Right cardiac atrium (tissue), 5 donors: ENCODE results near the gene PI4KB. TPM values are rescaled to one million over a fixed set of nuclear protein-coding genes. Genes with fewer than 3 reads are reported as not detected.

Source experiments
- ATAC-seq, 2 donors: fragments of 200-7000 bp; cut with Tn5 transposase; one replicate each; pipeline versions ENCODE4 v1.8.0 to v1.9.1; 2020; ENCODE audit warnings: moderate library complexity in 2 of 2, mild to moderate bottlenecking in 1 of 2
- DNase-seq, 3 donors: peaks; one replicate each; pipeline ENCODE4 v3.0.0-alpha.2; 2020
- H3K27ac ChIP-seq: one replicate; pipeline ENCODE4 v1.5.1; 2013; ENCODE audit warnings: mild to moderate bottlenecking, low read length, control low read depth, moderate library complexity
- H3K27me3 ChIP-seq: one replicate; pipeline ENCODE4 v1.6.1; 2013; ENCODE audit not compliant: control insufficient read depth, insufficient read depth
- H3K4me1 ChIP-seq: one replicate; pipeline ENCODE4 v1.6.1; 2013; ENCODE audit warnings: low read length; ENCODE audit not compliant: control insufficient read depth, insufficient read depth
- H3K4me3 ChIP-seq: one replicate; pipeline ENCODE4 v1.5.1; 2013; ENCODE audit warnings: low read length, control low read depth
- H3K9me3 ChIP-seq: one replicate; pipeline ENCODE4 v1.6.1; 2013; ENCODE audit warnings: low read length; ENCODE audit not compliant: control insufficient read depth
- WGBS: extraction: QIAGEN DNeasy Blood & Tissue Kit; methylation state at CpG from one replicate; pipeline ENCODE4 v1.1.7; 2013; 5-methylcytosine and 5-hydroxymethylcytosine counted together
- intact Hi-C, 4 donors: fragments of 100-400 bp; cut with DNase I; formaldehyde crosslinking; loops; one replicate each; pipeline versions ENCODE4 v1.11.0 to v1.14.0; 2022 to 2023
- polyA plus RNA-seq: library from polyadenylated mRNA; stranded (reverse); fragments of 200-250 nt; gene quantifications from one replicate; pipeline ENCODE4 v1.2.3, GENCODE V29; 2013
- total RNA-seq, 4 donors: library from RNA; stranded (reverse); fragmentation: NEBNext Ultra II Directional; extraction: Animal tissue kit (Norgen Biotek cat#: 25700); gene quantifications; one replicate each; pipeline ENCODE4 v1.2.1, GENCODE V29; 2021
- donor health status: healthy with polysubstance abuse.
- donor health status: DM: no; HTN: yes; CAD: no.
- donor health status: DM: no; HTN: no; CAD: no.
- donor health status: DM: no; HTN: yes; CAD: no; lungs with severe emphysema.
- donor health status: DM: yes; HTN: yes; CAD: no.

PI4KB gene
- total and polyA plus RNA-seq, 5 donors = 31.0 to 62.0 (median 49.2) TPM

GRCh38 chr1:151311011-151311410 lies 16.2 kb downstream of the PI4KB start:
- H3K9me3 ChIP-seq = no peaks in the 10 kb centered on the region
- intact Hi-C loops = no loop called here
- DNase-seq (no peak), ATAC-seq (peak; percentile 1 to 6)
- no peak overlapping the region for H3K4me3 ChIP-seq
- peak overlapping the region; percentile 96 for H3K27ac ChIP-seq
- 48% methylated on average over 4 of the region's 4 CpGs for WGBS
- no peaks in the 10 kb centered on the region for H3K27me3 ChIP-seq
- H3K4me1 ChIP-seq = peaks cover 33% of the 10 kb centered on the region

DNA sequence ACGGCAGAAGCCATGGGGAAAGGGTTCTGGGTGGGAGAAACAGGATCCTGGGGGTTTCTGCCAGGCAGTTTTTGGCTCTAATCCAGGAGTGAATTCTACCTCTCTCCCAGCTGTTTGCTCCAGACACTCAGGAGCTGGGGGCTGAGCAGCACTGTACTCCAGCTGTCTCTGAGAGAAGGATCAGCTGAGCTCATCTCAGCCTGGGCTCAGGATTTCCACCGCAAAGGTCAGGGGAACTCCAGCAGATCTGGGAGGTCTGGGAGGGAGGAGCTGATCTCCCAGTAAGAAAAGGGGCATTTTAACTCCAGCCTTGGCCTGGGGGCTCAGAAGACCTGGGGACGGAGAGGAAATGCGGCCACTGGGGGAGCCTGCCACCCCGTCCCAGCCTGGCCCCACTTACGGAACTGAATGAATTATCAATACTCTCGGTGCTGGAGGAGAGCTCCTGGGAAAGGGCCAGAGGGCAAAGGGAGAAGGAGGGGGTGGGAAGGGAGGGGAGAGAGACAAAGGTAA lies 17.3 kb downstream of the PI4KB start:
- H3K9me3 ChIP-seq = no peaks in the 10 kb centered on the region
- intact Hi-C loops = loop anchor here in 1 of 4 donors (10.0 kb wide), 1 partner anchor 95 kb away; no protein-coding TSS in a partner anchor
- H3K4me1 ChIP-seq = peaks cover 33% of the 10 kb centered on the region
- peak overlapping the region; percentile 96 for H3K27ac ChIP-seq
- 57% methylated on average over 7 of the region's 7 CpGs for WGBS
- ATAC-seq (peak in 1 of 2 donors; percentile 26), DNase-seq (peak in 1 of 3 donors; percentile 62)
- H3K27me3 ChIP-seq = no peaks in the 10 kb centered on the region
- no peak overlapping the region for H3K4me3 ChIP-seq

DNA sequence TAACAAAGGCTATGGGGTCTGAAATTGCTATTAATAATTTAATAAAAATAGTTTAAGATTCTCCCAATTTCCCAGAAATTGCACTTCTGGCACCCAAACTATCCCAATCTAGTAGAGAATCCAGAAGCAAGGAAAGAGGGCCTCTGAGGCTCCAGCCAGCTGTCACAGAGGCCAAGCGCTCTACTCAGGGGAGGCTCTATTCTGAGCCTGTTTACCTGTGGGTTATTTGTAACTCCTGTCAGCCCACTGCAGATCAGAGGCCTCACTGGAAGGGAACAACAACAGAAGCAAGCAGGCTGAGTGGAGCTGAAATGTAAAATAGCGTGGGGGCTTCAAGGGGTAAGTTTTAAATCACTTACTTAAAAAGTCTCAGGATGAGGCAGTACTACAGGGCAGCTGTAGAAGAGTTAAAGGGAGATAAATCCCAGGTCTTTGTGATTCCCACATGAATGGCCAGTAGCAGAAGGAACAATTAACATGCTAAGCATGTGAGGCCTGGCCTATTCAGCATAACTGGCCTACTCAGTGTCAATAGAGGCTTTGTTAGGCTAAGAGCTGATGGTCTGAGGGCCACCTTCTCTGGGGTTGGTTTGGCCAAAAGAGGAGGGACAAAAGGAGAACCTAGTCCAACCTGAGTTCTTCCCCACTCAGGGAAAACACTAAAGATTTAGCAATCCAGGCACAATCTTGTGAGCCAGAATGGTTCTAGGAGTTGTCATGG lies 32.3 kb downstream of the PI4KB start:
- no peaks in the 10 kb centered on the region for H3K4me1 ChIP-seq
- H3K9me3 ChIP-seq = no peaks in the 10 kb centered on the region
- no peak overlapping the region for H3K27ac ChIP-seq
- DNase-seq (no peak), ATAC-seq (no peak)
- H3K27me3 ChIP-seq = no peaks in the 10 kb centered on the region
- 86% methylated on average over 2 of the region's 2 CpGs for WGBS
- intact Hi-C loops = loop anchor here in 1 of 4 donors (5.0 kb wide), 1 partner anchor 47 kb away; no protein-coding TSS in a partner anchor
- H3K4me3 ChIP-seq = no peak overlapping the region

DNA sequence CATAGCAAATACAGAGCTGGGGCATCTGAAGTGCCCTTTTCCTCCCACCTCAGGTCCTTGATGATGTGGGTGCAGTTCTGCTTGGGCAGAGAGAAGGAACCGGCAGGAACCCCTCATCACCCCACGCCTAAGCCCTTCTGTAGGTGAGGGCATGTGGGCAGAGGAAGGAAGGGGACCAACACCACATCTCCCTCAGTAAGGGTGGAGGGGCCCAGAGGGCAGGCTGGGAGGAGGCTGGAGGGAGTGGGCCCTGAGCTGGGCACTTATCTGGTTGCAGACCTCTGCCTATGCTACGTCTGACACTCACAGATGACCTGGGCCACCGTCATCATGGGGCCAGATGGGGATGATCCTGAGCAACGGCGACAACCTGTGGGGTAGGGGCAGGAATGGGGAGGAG lies 34.1 kb downstream of the PI4KB start:
- 80% methylated on average over 6 of the region's 6 CpGs for WGBS

DNA sequence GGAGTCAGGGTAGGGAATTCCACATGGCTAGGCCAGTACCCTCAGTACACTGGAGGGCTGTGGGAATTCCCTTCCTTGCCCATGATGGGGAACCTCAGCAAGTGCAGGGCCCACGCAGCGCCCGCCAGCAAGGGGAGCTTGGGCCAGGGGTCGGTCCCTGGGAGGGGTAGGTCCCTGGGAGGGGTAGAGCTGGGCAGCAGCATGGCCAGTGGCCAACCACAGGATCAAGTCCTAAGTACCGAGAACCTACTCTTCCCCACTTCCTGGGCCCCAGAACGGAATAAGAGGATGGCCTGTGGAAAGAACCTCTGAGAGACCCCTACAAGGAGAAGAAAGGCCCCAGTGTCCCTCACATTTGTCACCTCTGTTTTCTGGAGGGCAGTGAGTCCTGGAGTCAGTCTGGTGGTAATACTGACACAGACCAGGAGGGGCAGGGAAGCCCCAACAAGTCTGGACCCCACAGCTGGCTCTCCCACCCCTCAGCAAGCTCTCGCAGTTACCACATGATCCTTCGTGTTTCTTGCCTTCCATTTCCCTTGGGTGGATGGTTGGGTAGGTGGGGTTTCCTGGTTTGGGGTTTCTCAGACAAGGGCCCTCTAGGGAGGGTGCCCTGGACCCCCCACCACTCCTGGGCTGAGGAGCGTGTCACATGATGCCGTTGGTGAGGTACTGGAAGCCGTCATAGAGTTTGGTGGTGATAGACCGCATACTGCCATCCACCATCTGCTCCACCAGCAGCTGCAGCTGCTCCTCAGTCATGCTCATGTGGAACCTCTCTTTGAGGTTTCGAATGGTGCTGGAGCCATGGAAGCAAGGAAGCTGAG lies 34.8 kb downstream of the PI4KB start:
- Histone ChIP-seq H3K27me3 (no peaks in the 10 kb centered on the region), H3K9me3 (no peaks in the 10 kb centered on the region), H3K27ac (no peak overlapping the region), H3K4me1 (no peaks in the 10 kb centered on the region), H3K4me3 (no peak overlapping the region)
- no peak for DNase-seq
- ATAC-seq = no peak
- intact Hi-C loops = no loop called here
- 78% methylated on average over 13 of the region's 13 CpGs for WGBS

More for the DNA sequence above, 34.1 kb downstream of the PI4KB start:
- ATAC-seq (no peak), DNase-seq (no peak)
- no peaks in the 10 kb centered on the region for H3K27me3 ChIP-seq
- no peak overlapping the region for H3K27ac ChIP-seq
- intact Hi-C loops = no loop called here
- no peak overlapping the region for H3K4me3 ChIP-seq
- H3K9me3 ChIP-seq = no peaks in the 10 kb centered on the region
- no peaks in the 10 kb centered on the region for H3K4me1 ChIP-seq

- Histone ChIP-seq H3K27ac (no peak overlapping the region), H3K9me3 (no peaks in the 10 kb centered on the region), H3K27me3 (no peaks in the 10 kb centered on the region), H3K4me1 (no peaks in the 10 kb centered on the region), H3K4me3 (no peak overlapping the region)
- 82% methylated on average over 19 of the region's 19 CpGs for WGBS
- intact Hi-C loops = no loop called here
- DNase-seq = no peak
- peak in 1 of 2 donors; percentile 2 for ATAC-seq
Measured at GRCh38 chr1:151290709-151291303, 36.4 kb downstream of the PI4KB start.

GRCh38 chr1:151289991-151290708 lies 37.1 kb downstream of the PI4KB start:
- DNase-seq = no peak
- 90% methylated on average over 21 of the region's 21 CpGs for WGBS
- no peak for ATAC-seq
- Histone ChIP-seq H3K4me3 (no peak overlapping the region), H3K27ac (no peak overlapping the region), H3K4me1 (no peaks in the 10 kb centered on the region), H3K9me3 (no peaks in the 10 kb centered on the region), H3K27me3 (no peaks in the 10 kb centered on the region)
- intact Hi-C loops = no loop called here

DNA sequence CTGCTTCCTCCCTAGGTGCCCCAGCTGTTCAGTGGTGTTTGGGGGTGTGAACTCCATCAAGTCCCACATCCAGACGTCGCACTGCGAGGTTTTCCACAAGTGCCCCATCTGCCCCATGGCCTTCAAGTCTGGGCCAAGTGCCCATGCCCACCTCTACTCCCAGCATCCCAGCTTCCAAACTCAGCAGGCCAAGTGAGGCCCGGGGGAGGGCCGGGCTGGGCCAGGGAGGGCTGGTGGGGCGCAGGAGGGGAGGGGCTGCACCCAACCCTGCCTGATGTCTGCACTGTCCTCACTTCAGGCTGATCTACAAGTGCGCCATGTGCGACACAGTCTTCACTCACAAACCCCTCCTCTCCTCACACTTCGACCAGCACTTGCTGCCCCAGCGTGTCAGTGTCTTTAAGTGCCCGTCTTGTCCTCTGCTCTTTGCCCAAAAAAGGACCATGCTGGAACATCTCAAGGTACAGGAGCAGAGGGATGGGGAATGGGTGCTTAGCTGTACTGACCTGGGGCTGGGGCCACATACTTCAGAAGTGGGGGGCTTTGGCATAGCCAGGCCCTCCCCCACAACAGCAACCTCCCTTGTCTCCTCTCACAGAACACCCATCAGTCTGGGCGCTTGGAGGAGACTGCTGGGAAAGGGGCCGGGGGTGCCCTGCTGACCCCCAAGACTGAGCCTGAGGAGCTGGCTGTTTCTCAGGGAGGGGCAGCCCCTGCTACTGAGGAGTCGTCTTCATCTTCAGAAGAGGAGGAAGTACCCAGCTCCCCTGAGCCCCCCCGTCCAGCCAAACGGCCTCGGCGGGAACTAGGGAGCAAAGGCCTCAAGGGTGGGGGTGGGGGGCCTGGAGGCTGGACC lies 37.9 kb downstream of the PI4KB start:
- intact Hi-C loops = no loop called here
- ATAC-seq (peak in 1 of 2 donors; percentile 8), DNase-seq (no peak)
- 70% methylated on average over 18 of the region's 18 CpGs for WGBS
- Histone ChIP-seq H3K27ac (no peak overlapping the region), H3K4me3 (no peak overlapping the region), H3K4me1 (no peaks in the 10 kb centered on the region), H3K27me3 (no peaks in the 10 kb centered on the region), H3K9me3 (no peaks in the 10 kb centered on the region)

GRCh38 chr1:151288502-151288901 lies 38.7 kb downstream of the PI4KB start:
- Histone ChIP-seq H3K4me3 (no peak overlapping the region), H3K27me3 (no peaks in the 10 kb centered on the region), H3K9me3 (no peaks in the 10 kb centered on the region), H3K4me1 (no peaks in the 10 kb centered on the region), H3K27ac (no peak overlapping the region)
- ATAC-seq (no peak), DNase-seq (no peak)
- intact Hi-C loops = no loop called here
- WGBS = 86% methylated on average over 14 of the region's 14 CpGs
